Measurements from ENCODE around the gene PGRMC2. TPM values are rescaled to one million over a fixed set of nuclear protein-coding genes. Genes with fewer than 3 reads are reported as not detected.

The PGRMC2 gene
- total and polyA plus RNA-seq, 2 of the 8 experiments (the other 6 are each of a cell fraction or from before 2014, with no cell fraction given): 9.5 to 85.3 TPM

GRCh38 chr4:128309585-128309984 is 22.0 kb upstream of the PGRMC2 start:
- H3K27me3 ChIP-seq (replicated peaks in 1 of 4; ENCODE audit: control insufficient read depth in 3 of 4, extremely low read depth in 1 of 4, insufficient read depth in 3 of 4, low read length in 3 of 4): no peaks in the 10 kb centered on the region
- H2BK12ac ChIP-seq (ENCODE audit: low read depth, low read length): no peak overlapping the region
- no peak overlapping the region for H2BK5ac ChIP-seq (ENCODE audit: low read depth, low read length)
- H3K79me2 ChIP-seq (ENCODE audit: control insufficient read depth in 1 of 2, insufficient read depth in 2 of 2, low read length in 2 of 2): no peaks in the 10 kb centered on the region
- H4K5ac ChIP-seq (ENCODE audit: insufficient read length, low read depth, low read length): no peak overlapping the region
- H3K27ac ChIP-seq (ENCODE audit: low read depth, low read length): no peak overlapping the region
- peaks cover 0 to 4% (median 2%) of the 10 kb centered on the region in 4 experiments; a peak in 2 of 7 replicates for H3K4me1 ChIP-seq (replicated peaks in 1 of 4; ENCODE audit: control insufficient read depth in 3 of 4, insufficient read depth in 4 of 4, low read length in 3 of 4)
- no peak overlapping the region for H3K4me3 ChIP-seq (ENCODE audit: extremely low read depth in 1 of 4, insufficient read depth in 2 of 4, low read depth in 3 of 4, low read length in 4 of 4)
- no peak overlapping the region for H2BK120ac ChIP-seq (replicated peaks; ENCODE audit: low read depth, low read length)
- H4K8ac ChIP-seq (ENCODE audit: extremely low read depth, insufficient read depth, low read length): no peak overlapping the region
- no peak for FAIRE-seq
- no peak overlapping the region for H2AK5ac ChIP-seq (ENCODE audit: low read depth, low read length)
- H2BK15ac ChIP-seq (ENCODE audit: low read length): no peak overlapping the region
- no peak overlapping the region for H4K91ac ChIP-seq (replicated peaks; ENCODE audit: insufficient read length, low read length)
- no peaks in the 10 kb centered on the region for H3K9me3 ChIP-seq (ENCODE audit: insufficient read depth in 2 of 2, low read depth in 1 of 2, low read length in 1 of 2)
- no peak overlapping the region for H2BK20ac ChIP-seq (ENCODE audit: low read length)
- no peak for DNase-seq (ENCODE audit: low read depth in 1 of 2, low spot score in 2 of 2)
- H3K56ac ChIP-seq (replicated peaks; ENCODE audit: insufficient read length, low read depth, low read length): no peak overlapping the region
- no peak overlapping the region for H3K4ac ChIP-seq (replicated peaks; ENCODE audit: insufficient read length, low read depth, low read length)
- H3K36me3 ChIP-seq (ENCODE audit: control insufficient read depth in 2 of 4, insufficient read depth in 4 of 4, low read length in 3 of 4): no peaks in the 10 kb centered on the region
- no peaks in the 10 kb centered on the region; the same call in 1 of the 2 replicates for H3K23me2 ChIP-seq (ENCODE audit: low read depth, low read length)
- H3K23ac ChIP-seq (ENCODE audit: insufficient read length): no peak overlapping the region
- no peak overlapping the region for H3K14ac ChIP-seq (ENCODE audit: insufficient read length)
- ChIA-PET POLR2A (ENCODE audit: partially characterized antibody) (no interaction called here), CTCF (ENCODE audit: partially characterized antibody) (interaction anchor here (0.9 kb wide), 1 partner anchor 77 kb away, joined by 3 read pairs; no protein-coding TSS in a partner anchor)
- no peak overlapping the region for H3K18ac ChIP-seq (ENCODE audit: extremely low read depth, low read length)
- no peak overlapping the region for H3K9ac ChIP-seq (replicated peaks in 1 of 4; ENCODE audit: extremely low read depth in 1 of 4, low read depth in 3 of 4, low read length in 3 of 4)
- no peak overlapping the region for H3K4me2 ChIP-seq (ENCODE audit: insufficient read depth in 1 of 2, low read depth in 2 of 2, low read length in 2 of 2)
- TF ChIP-seq POLR2AphosphoS5 (IDR thresholded peaks at IDR 0.05; ENCODE audit: low read depth, low read length) (no peak), SUZ12 (IDR thresholded peaks at IDR 0.05; ENCODE audit: low read length) (no peak), SIN3A (conservative IDR thresholded peaks at IDR 0.05 in 1 of 2, IDR thresholded peaks at IDR 0.05 in 1 of 2; ENCODE audit: low read depth in 1 of 2, low read length in 2 of 2) (no peak), JUND (IDR thresholded peaks at IDR 0.05; ENCODE audit: low read length) (no peak), SRF (IDR thresholded peaks at IDR 0.05; ENCODE audit: low read depth, low read length) (no peak), KDM4A (IDR thresholded peaks at IDR 0.05; ENCODE audit: low read depth, low read length, severe bottlenecking) (no peak), CBX5 (IDR thresholded peaks at IDR 0.05; ENCODE audit: low read depth, low read length) (no peak), BACH1 (IDR thresholded peaks at IDR 0.05; ENCODE audit: low read length) (no peak), CBX8 (IDR thresholded peaks at IDR 0.05; ENCODE audit: borderline replicate concordance, low read depth, low read length) (no peak), BCL11A (IDR thresholded peaks at IDR 0.05; ENCODE audit: low read depth in 2 of 2, low read length in 2 of 2) (no peak), ATF2 (IDR thresholded peaks at IDR 0.05; ENCODE audit: low read length) (no peak), NANOG (IDR thresholded peaks at IDR 0.05; ENCODE audit: insufficient read depth, low read depth, low read length, poor library complexity, severe bottlenecking) (no peak)
- H2AFZ ChIP-seq (ENCODE audit: low read length): no peak overlapping the region
- no peaks in the 10 kb centered on the region for H4K20me1 ChIP-seq (replicated peaks in 1 of 2; ENCODE audit: control insufficient read depth in 1 of 2, insufficient read depth in 2 of 2, low read length in 2 of 2)
- no peaks in the 10 kb centered on the region for H3K79me1 ChIP-seq (ENCODE audit: low read depth, low read length)
